Measurements from ENCODE around the gene AHDC1.

AHDC1 gene

GRCh38 chr1:27584453-27584852, 19.5 kb downstream of the AHDC1 start:
- no peak for DNase-seq (ENCODE audit: low spot score)

GRCh38 chr1:27583479-27583878, 20.5 kb downstream of the AHDC1 start:
- no peak for DNase-seq (ENCODE audit: low spot score)

- no peak for DNase-seq (ENCODE audit: low spot score)
Measured at GRCh38 chr1:27581823-27582243, 22.1 kb downstream of the AHDC1 start.

- DNase-seq (ENCODE audit: low spot score): no peak
Measured at GRCh38 chr1:27577504-27578188, 26.3 kb downstream of the AHDC1 start.

GRCh38 chr1:27576806-27577227, 27.1 kb downstream of the AHDC1 start:
- DNase-seq (ENCODE audit: low spot score): no peak

GRCh38 chr1:27575840-27576331, 28.1 kb downstream of the AHDC1 start:
- peak; percentile 63 for DNase-seq (ENCODE audit: low spot score)

- DNase-seq (ENCODE audit: low spot score): peak; percentile 44
Measured at GRCh38 chr1:27574871-27575831, 28.8 kb downstream of the AHDC1 start.

- no peak for DNase-seq (ENCODE audit: low spot score)
Measured at GRCh38 chr1:27574001-27574781, 29.8 kb downstream of the AHDC1 start.

- no peak for DNase-seq (ENCODE audit: low spot score)
Measured at GRCh38 chr1:27572679-27573426, 31.1 kb downstream of the AHDC1 start.

GRCh38 chr1:27572019-27572678, 31.8 kb downstream of the AHDC1 start:
- DNase-seq (ENCODE audit: low spot score): no peak

GRCh38 chr1:27571439-27572018, 32.4 kb downstream of the AHDC1 start:
- DNase-seq (ENCODE audit: low spot score): no peak

GRCh38 chr1:27570784-27571183, 33.2 kb downstream of the AHDC1 start:
- no peak for DNase-seq (ENCODE audit: low spot score)

- DNase-seq (ENCODE audit: low spot score): no peak
Measured at GRCh38 chr1:27570356-27570755, 33.6 kb downstream of the AHDC1 start.

GRCh38 chr1:27569506-27570291, 34.2 kb downstream of the AHDC1 start:
- no peak for DNase-seq (ENCODE audit: low spot score)

GRCh38 chr1:27569088-27569460, 34.9 kb downstream of the AHDC1 start:
- DNase-seq (ENCODE audit: low spot score): no peak

GRCh38 chr1:27568300-27569087, 35.5 kb downstream of the AHDC1 start:
- peak; percentile 96 for DNase-seq (ENCODE audit: low spot score)

- DNase-seq (ENCODE audit: low spot score): no peak
Measured at GRCh38 chr1:27567971-27568299, 36.0 kb downstream of the AHDC1 start.

- no peak for DNase-seq (ENCODE audit: low spot score)
Measured at GRCh38 chr1:27567146-27567526, 36.8 kb downstream of the AHDC1 start.
